ENCODE results near the gene OR14A2.
"Not testable (repeated sequence)": the region's sequence is repeated elsewhere in the genome, so short reads cannot be mapped to it uniquely, and the experiment has no call there.

OR14A2 gene

GRCh38 chr1:247710681-247711080 lies 37.3 kb downstream of the OR14A2 start:
- not testable (repeated sequence) for H3K27ac Mint-ChIP-seq; H3K4me3 Mint-ChIP-seq; H3K9me3 Mint-ChIP-seq; H3K27me3 Mint-ChIP-seq; H3K4me1 Mint-ChIP-seq (ENCODE audit: low read depth); H3K36me3 Mint-ChIP-seq (ENCODE audit: low read depth); DNase-seq

DNA sequence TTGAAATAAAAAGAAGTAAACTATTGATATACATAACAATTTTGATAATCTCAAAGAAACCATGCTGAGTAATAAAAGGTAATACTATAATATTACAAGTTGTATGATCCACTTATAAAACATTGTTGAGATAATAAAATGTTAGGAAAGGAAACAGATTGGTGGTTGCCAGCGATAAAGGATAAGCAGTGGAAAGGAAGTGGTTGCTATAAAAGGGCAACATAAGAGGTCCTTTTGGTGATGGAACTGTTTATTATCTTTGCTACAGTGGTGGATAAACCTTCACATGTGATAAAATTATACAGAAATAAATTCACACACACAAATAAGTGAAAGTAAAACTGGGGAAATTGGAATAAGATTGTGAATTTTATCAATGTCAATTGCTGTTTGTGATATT lies 46.6 kb downstream of the OR14A2 start:
- no peak overlapping the region for H3K27ac Mint-ChIP-seq
- H3K4me3 Mint-ChIP-seq: no peak overlapping the region
- H3K9me3 Mint-ChIP-seq: peaks cover 6% of the 10 kb centered on the region
- no peak for DNase-seq
- peaks cover 4% of the 10 kb centered on the region for H3K27me3 Mint-ChIP-seq
- no peaks in the 10 kb centered on the region for H3K4me1 Mint-ChIP-seq (ENCODE audit: low read depth)
- H3K36me3 Mint-ChIP-seq (ENCODE audit: low read depth): no peaks in the 10 kb centered on the region

DNA sequence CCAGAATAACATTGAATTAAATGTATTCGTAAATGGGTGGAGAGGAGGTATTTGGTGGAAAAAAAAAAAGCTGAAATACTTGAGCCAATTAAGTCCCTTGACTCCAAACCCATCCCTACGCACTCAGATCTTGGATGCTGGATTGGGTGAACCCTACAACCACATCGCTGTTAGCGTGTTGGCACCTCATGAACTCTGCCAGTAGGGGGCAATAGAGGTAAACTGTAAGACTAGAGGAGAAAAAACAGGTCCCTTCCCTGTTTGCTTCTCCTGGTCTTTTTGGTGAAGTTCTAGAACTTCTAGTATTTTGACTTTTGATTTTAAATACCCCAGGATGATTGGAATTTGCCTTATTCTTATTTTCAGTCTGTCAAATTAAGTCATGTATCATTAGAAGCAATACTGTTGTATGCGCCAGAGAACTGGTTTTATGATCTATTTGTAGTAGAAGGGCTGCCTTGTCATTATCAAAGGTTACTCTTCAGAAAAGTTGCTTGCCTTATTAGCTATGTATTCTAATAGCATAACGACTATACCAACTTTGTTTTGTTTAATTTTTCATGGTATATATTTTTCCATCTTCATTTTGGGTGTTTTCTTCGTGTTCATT lies 66.5 kb downstream of the OR14A2 start:
- Mint-ChIP-seq H3K4me1 (ENCODE audit: low read depth) (no peaks in the 10 kb centered on the region), H3K4me3 (no peak overlapping the region), H3K27ac (no peak overlapping the region), H3K36me3 (ENCODE audit: low read depth) (no peaks in the 10 kb centered on the region), H3K27me3 (no peaks in the 10 kb centered on the region), H3K9me3 (no peaks in the 10 kb centered on the region)
- DNase-seq: peak; percentile 35

DNA sequence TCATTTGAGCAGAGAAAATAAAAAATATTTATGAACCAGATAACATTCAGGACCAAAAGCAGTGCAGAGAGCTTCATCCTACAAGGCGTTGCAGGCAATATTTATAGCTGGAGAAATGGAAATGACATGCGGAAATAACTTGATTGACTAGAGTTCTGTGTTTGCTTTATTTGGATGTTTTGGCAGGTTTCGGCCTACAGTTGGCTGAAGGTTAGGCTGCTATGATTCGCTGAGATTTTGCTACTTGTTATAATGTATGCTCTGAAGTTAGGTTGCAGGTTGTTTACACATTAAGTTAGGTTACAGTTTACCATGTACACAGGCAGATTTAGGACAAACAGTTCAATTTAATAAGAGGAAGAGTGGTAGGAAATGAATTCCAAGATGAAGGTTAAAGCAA lies 67.8 kb downstream of the OR14A2 start:
- no peaks in the 10 kb centered on the region for H3K9me3 Mint-ChIP-seq
- no peak overlapping the region for H3K4me3 Mint-ChIP-seq

GRCh38 chr1:247679639-247680038 lies 68.3 kb downstream of the OR14A2 start, which contains the start of gene OR13G1:
OR13G1 (minus strand) TSS chr1:247679739; CDS start chr1:247673041, 6,698 bp downstream.
- no peak for DNase-seq
- Mint-ChIP-seq H3K27ac (no peak within 1 kb of the TSS), H3K4me1 (ENCODE audit: low read depth) (no peaks in the 10 kb centered on the region), H3K9me3 (no peaks in the 10 kb centered on the region), H3K36me3 (ENCODE audit: low read depth) (no peaks in the 10 kb centered on the region), H3K27me3 (no peaks in the 10 kb centered on the region), H3K4me3 (no peak within 1 kb of the TSS)

More for the DNA sequence above, 67.8 kb downstream of the OR14A2 start:
- no peaks in the 10 kb centered on the region for H3K4me1 Mint-ChIP-seq (ENCODE audit: low read depth)
- H3K27me3 Mint-ChIP-seq: no peaks in the 10 kb centered on the region
- no peak for DNase-seq
- H3K36me3 Mint-ChIP-seq (ENCODE audit: low read depth): no peaks in the 10 kb centered on the region
- no peak overlapping the region for H3K27ac Mint-ChIP-seq
